Spleen (tissue), 11 donors: Measurements from ENCODE around the gene DRG1. TPM values are rescaled to one million over a fixed set of nuclear protein-coding genes. Genes with fewer than 3 reads are reported as not detected.

ENCODE experiments used
- DNase-seq: peaks from one replicate; pipeline ENCODE4 v3.0.0-alpha.2; 2020
- H3K27ac ChIP-seq, 8 donors: fragments of 200-600 bp; sonication (generic) in 7 of 8; 1 replicate in 4 of 8; 2 replicates in 4 of 8; pipeline versions ENCODE4 v1.5.0 to v1.8.0; 2016 to 2021; ENCODE audit warnings: inconsistent platforms in 4 of 8, mild to moderate bottlenecking in 4 of 8, moderate library complexity in 1 of 8
- H3K27me3 ChIP-seq, 7 donors: fragments of 200-600 bp; sonication (generic) in 6 of 7; replicated peaks in 1 of 7; 1 replicate in 4 of 7; 2 replicates in 3 of 7; pipeline versions ENCODE4 v1.5.0 to v1.8.0; 2016 to 2021; ENCODE audit warnings: inconsistent platforms in 3 of 7, mild to moderate bottlenecking in 1 of 7
- H3K36me3 ChIP-seq, 6 donors: fragments of 200-600 bp; sonication (generic) in 5 of 6; 1 replicate in 4 of 6; 2 replicates in 2 of 6; pipeline versions ENCODE4 v1.5.0 to v1.8.0; 2016 to 2021; ENCODE audit warnings: inconsistent platforms in 2 of 6
- H3K4me1 ChIP-seq, 6 donors: fragments of 200-600 bp; sonication (generic) in 5 of 6; 1 replicate in 3 of 6; 2 replicates in 3 of 6; pipeline versions ENCODE4 v1.5.0 to v1.8.0; 2016 to 2021; ENCODE audit warnings: inconsistent platforms in 3 of 6
- H3K4me3 ChIP-seq, 8 donors: fragments of 200-600 bp; sonication (generic) in 7 of 8; 1 replicate in 4 of 8; 2 replicates in 4 of 8; pipeline versions ENCODE4 v1.5.0 to v1.8.0; 2016 to 2021; ENCODE audit warnings: inconsistent platforms in 4 of 8, mild to moderate bottlenecking in 4 of 8, moderate library complexity in 2 of 8
- H3K9me3 ChIP-seq, 8 donors: fragments of 200-600 bp; sonication (generic) in 7 of 8; 1 replicate in 4 of 8; 2 replicates in 4 of 8; pipeline versions ENCODE4 v1.5.0 to v1.8.0; 2016 to 2021; ENCODE audit warnings: inconsistent platforms in 4 of 8
- CTCF ChIP-seq, 11 experiments: fragments of 200-600 bp in 7 of 11; fragments of 450-650 bp in 4 of 11; sonication (generic) in 4 of 11; IDR thresholded peaks in 8 of 11; conservative IDR thresholded peaks in 3 of 11; 1 replicate in 7 of 11; 2 replicates in 4 of 11; pipeline versions ENCODE4 v1.4.0 to v1.8.0; 2016 to 2021; ENCODE audit warnings: antibody characterized with exemption in 11 of 11, inconsistent platforms in 4 of 11, mild to moderate bottlenecking in 1 of 11
- POLR2A ChIP-seq, 3 donors: fragments of 450-650 bp; IDR thresholded peaks; one replicate each; pipeline ENCODE4 v1.5.1; 2017; ENCODE audit warnings: antibody characterized with exemption in 3 of 3, mild to moderate bottlenecking in 1 of 3
- POLR2AphosphoS5 ChIP-seq, 3 donors: sonication (generic); formaldehyde crosslinking; IDR thresholded peaks; one replicate each; pipeline ENCODE4 v1.5.1; 2017; ENCODE audit warnings: antibody characterized with exemption in 3 of 3
- WGBS, 5 donors: extraction: QIAGEN DNeasy Blood & Tissue Kit in 3 of 5; methylation state at CpG; one replicate each; pipeline versions ENCODE4 v1.1.5 to v1.1.7; 2013 to 2018; 5-methylcytosine and 5-hydroxymethylcytosine counted together
- intact Hi-C: fragments of 100-400 bp; cut with DNase I; formaldehyde crosslinking; loops from one replicate; pipeline ENCODE4 v1.15.0; 2023; ENCODE audit warnings: low total_unique reads
- polyA plus RNA-seq, 3 donors: library from polyadenylated mRNA; stranded (reverse); fragments of 200-250 nt; gene quantifications; one replicate each; pipeline ENCODE4 v1.2.1, GENCODE V29; 2013
- total RNA-seq, 7 donors: library from RNA; depleted of rRNA in 3 of 7; stranded (reverse); fragments of >200 nt in 3 of 7; fragmentation: NEBNext Ultra II Directional in 4 of 7; extraction: Animal tissue kit (Norgen Biotek cat#: 25700) in 4 of 7; gene quantifications; one replicate each; pipeline versions ENCODE4 v1.1.0 to v1.2.1, GENCODE V29; 2016 to 2021
- donor health status: healthy with polysubstance abuse.
- donor health status: DM: no; HTN: no; CAD: no; lungs with moderate emphysema.
- donor health status: DM: no; HTN: no; CAD: no.
- donor health status: Bipolar disorder and iron deficiency.
- donor health status: healthy.
- donor health status: DM: no; HTN: no; CAD: no.
- donor health status: DM: yes; HTN: yes; CAD: no.

DRG1 gene
- total and polyA plus RNA-seq, 10 donors: 33.4 to 48.6 (median 39.2) TPM

- 94 to 97% (median 95%) methylated on average over 2 of the region's 2 CpGs for WGBS, 5 donors
- no peak for TF ChIP-seq POLR2A (IDR thresholded peaks at IDR 0.05)
- no peak for TF ChIP-seq POLR2AphosphoS5 (IDR thresholded peaks at IDR 0.05)
- Histone ChIP-seq H3K27me3 (no peaks in the 10 kb centered on the region), H3K4me3 (no peak overlapping the region), H3K9me3 (no peaks in the 10 kb centered on the region), H3K27ac (no peak overlapping the region), H3K4me1 (peaks cover 0 to 6% (median 0%) of the 10 kb centered on the region in 6 donors), H3K36me3 (peaks cover 2 to 90% (median 55%) of the 10 kb centered on the region in 6 donors)
- DNase-seq: no peak
- intact Hi-C loops: no loop called here
These were observed 49.0 kb downstream of the DRG1 start for GRCh38 chr22:31448382-31448781.

- Histone ChIP-seq H3K4me3 (no peak overlapping the region), H3K9me3 (no peaks in the 10 kb centered on the region), H3K27me3 (no peaks in the 10 kb centered on the region), H3K4me1 (peaks cover 0 to 6% (median 0%) of the 10 kb centered on the region in 6 donors), H3K36me3 (peaks cover 2 to 90% (median 56%) of the 10 kb centered on the region in 6 donors), H3K27ac (no peak overlapping the region)
- no peak for DNase-seq
- intact Hi-C loops: no loop called here
- TF ChIP-seq CTCF (IDR thresholded peaks at IDR 0.05 in 8 of 11, conservative IDR thresholded peaks at IDR 0.05 in 3 of 11) (no peak), POLR2A (IDR thresholded peaks at IDR 0.05) (no peak), POLR2AphosphoS5 (IDR thresholded peaks at IDR 0.05) (no peak)
- WGBS, 5 donors: 25 to 76% (median 62%) methylated on average over 4 of the region's 4 CpGs
These were observed 50.1 kb downstream of the DRG1 start for GRCh38 chr22:31449506-31449905.

- 70 to 88% (median 82%) methylated on average over 5 of the region's 5 CpGs for WGBS, 5 donors
- Histone ChIP-seq H3K27ac (no peak overlapping the region), H3K36me3 (peaks cover 2 to 90% (median 60%) of the 10 kb centered on the region in 6 donors), H3K4me1 (peaks cover 0 to 6% (median 0%) of the 10 kb centered on the region in 6 donors), H3K9me3 (no peaks in the 10 kb centered on the region), H3K4me3 (no peak overlapping the region), H3K27me3 (no peaks in the 10 kb centered on the region)
- intact Hi-C loops: no loop called here
- TF ChIP-seq CTCF (IDR thresholded peaks at IDR 0.05 in 8 of 11, conservative IDR thresholded peaks at IDR 0.05 in 3 of 11): peak in 8 of 11 experiments; percentile 15 to 54 (median 31)
- TF ChIP-seq POLR2AphosphoS5 (IDR thresholded peaks at IDR 0.05): no peak
- TF ChIP-seq POLR2A (IDR thresholded peaks at IDR 0.05): no peak
- DNase-seq: no peak
These were observed 52.5 kb downstream of the DRG1 start for GRCh38 chr22:31451709-31452571.

GRCh38 chr22:31461699-31462098, 62.3 kb downstream of the DRG1 start:
- Histone ChIP-seq H3K27me3 (no peaks in the 10 kb centered on the region), H3K4me1 (no peaks in the 10 kb centered on the region), H3K27ac (no peak overlapping the region), H3K9me3 (no peaks in the 10 kb centered on the region), H3K4me3 (no peak overlapping the region), H3K36me3 (peaks cover 0 to 98% (median 81%) of the 10 kb centered on the region in 6 donors)
- intact Hi-C loops: no loop called here
- TF ChIP-seq POLR2A (IDR thresholded peaks at IDR 0.05) (no peak), CTCF (IDR thresholded peaks at IDR 0.05 in 8 of 11, conservative IDR thresholded peaks at IDR 0.05 in 3 of 11) (no peak), POLR2AphosphoS5 (IDR thresholded peaks at IDR 0.05) (no peak)
- 90 to 97% (median 92%) methylated on average over 3 of the region's 3 CpGs for WGBS, 5 donors
- DNase-seq: no peak
